ENCODE results near the gene WDR86.

Gene WDR86

DNA sequence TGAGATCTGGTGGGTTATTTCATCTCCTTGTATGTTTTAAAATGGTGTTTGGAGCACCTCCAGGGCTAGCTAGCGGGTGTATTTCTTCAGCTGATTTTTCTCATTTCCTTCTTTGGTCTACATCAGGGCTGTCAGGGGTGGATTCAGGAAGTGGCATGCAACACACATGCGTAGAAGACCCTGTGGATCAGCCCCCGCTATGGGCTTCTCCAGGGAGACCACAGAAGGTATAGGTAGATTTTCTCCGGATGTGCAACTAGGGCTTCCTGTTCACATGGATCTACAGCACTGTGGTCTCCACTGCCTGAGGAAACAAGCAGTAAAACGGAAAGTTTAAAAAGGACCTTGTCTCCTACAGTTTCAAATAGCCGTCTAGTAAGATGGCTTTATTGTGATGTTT, 57.9 kb downstream of the WDR86 start:
- H3K14ac ChIP-seq (ENCODE audit: low read length in 2 of 2), result no peak overlapping the region
- H3K4me3 ChIP-seq (ENCODE audit: insufficient read depth in 1 of 2, low read depth in 1 of 2, low read length in 2 of 2), result no peak overlapping the region
- H3K4me1 ChIP-seq (ENCODE audit: control insufficient read depth, insufficient read depth, low read depth, low read length), result peaks cover 4% of the 10 kb centered on the region
- H3K36me3 ChIP-seq (ENCODE audit: control insufficient read depth in 1 of 2, insufficient read depth in 2 of 2, low read depth in 1 of 2, low read length in 2 of 2), result peaks cover 55 to 86% of the 10 kb centered on the region in 2 experiments
- no peak overlapping the region for H3K27ac ChIP-seq (ENCODE audit: low read length, poor library complexity, severe bottlenecking)
- no peak overlapping the region for H4K8ac ChIP-seq (ENCODE audit: low read length)
- no peak overlapping the region for H2BK15ac ChIP-seq (ENCODE audit: low read depth, poor library complexity, severe bottlenecking)
- H2AFZ ChIP-seq (ENCODE audit: low read depth, low read length), result no peak overlapping the region
- H3K79me1 ChIP-seq (replicated peaks; ENCODE audit: low read length, poor library complexity, severe bottlenecking), result peaks cover 32% of the 10 kb centered on the region
- H3K9ac ChIP-seq (ENCODE audit: low read length), result no peak overlapping the region
- 95% methylated on average over 6 of the region's 6 CpGs for WGBS
- H3K18ac ChIP-seq (ENCODE audit: low read depth in 1 of 2, low read length in 2 of 2), result no peak overlapping the region
- no peaks in the 10 kb centered on the region for H3K9me3 ChIP-seq (ENCODE audit: control insufficient read depth, low read length)
- no peak overlapping the region for H3K23ac ChIP-seq (ENCODE audit: low read length in 2 of 2)
- no peak for DNase-seq
- no peak overlapping the region for H2BK5ac ChIP-seq (ENCODE audit: low read depth, low read length, poor library complexity, severe bottlenecking)
- H2AK5ac ChIP-seq (ENCODE audit: low read length, severe bottlenecking), result no peak overlapping the region
- H4K91ac ChIP-seq (ENCODE audit: low read length), result no peak overlapping the region
- H3K27me3 ChIP-seq (ENCODE audit: control insufficient read depth in 1 of 2, insufficient read depth in 1 of 2, low read length in 2 of 2), result no peaks in the 10 kb centered on the region
- H3K4me2 ChIP-seq (ENCODE audit: low read length, poor library complexity, severe bottlenecking), result no peak overlapping the region
- H3K4ac ChIP-seq (ENCODE audit: low read depth in 1 of 2, low read length in 2 of 2), result no peak overlapping the region
- no peak overlapping the region for H2BK12ac ChIP-seq (ENCODE audit: low read length in 2 of 2)
- no peak overlapping the region for H2BK120ac ChIP-seq (ENCODE audit: low read depth, low read length)

GRCh38 chr7:151351027-151351426, 58.8 kb downstream of the WDR86 start:
- H3K23ac ChIP-seq (ENCODE audit: low read length in 2 of 2), result no peak overlapping the region
- H2BK15ac ChIP-seq (ENCODE audit: low read depth, poor library complexity, severe bottlenecking), result no peak overlapping the region
- no peak overlapping the region for H4K91ac ChIP-seq (ENCODE audit: low read length)
- H2AFZ ChIP-seq (ENCODE audit: low read depth, low read length), result no peak overlapping the region
- H3K18ac ChIP-seq (ENCODE audit: low read depth in 1 of 2, low read length in 2 of 2), result no peak overlapping the region
- no peaks in the 10 kb centered on the region for H3K9me3 ChIP-seq (ENCODE audit: control insufficient read depth, low read length)
- no peak overlapping the region for H4K8ac ChIP-seq (ENCODE audit: low read length)
- WGBS, result 62% methylated on average over 8 of the region's 8 CpGs
- no peak overlapping the region for H2BK12ac ChIP-seq (ENCODE audit: low read length in 2 of 2)
- peaks cover 51 to 89% of the 10 kb centered on the region in 2 experiments for H3K36me3 ChIP-seq (ENCODE audit: control insufficient read depth in 1 of 2, insufficient read depth in 2 of 2, low read depth in 1 of 2, low read length in 2 of 2)
- H3K9ac ChIP-seq (ENCODE audit: low read length), result no peak overlapping the region
- no peak overlapping the region for H2BK5ac ChIP-seq (ENCODE audit: low read depth, low read length, poor library complexity, severe bottlenecking)
- peaks cover 35% of the 10 kb centered on the region for H3K79me1 ChIP-seq (replicated peaks; ENCODE audit: low read length, poor library complexity, severe bottlenecking)
- H2AK5ac ChIP-seq (ENCODE audit: low read length, severe bottlenecking), result no peak overlapping the region
- H3K4me1 ChIP-seq (ENCODE audit: control insufficient read depth, insufficient read depth, low read depth, low read length), result peaks cover 4% of the 10 kb centered on the region
- no peak for DNase-seq
- no peak overlapping the region for H3K14ac ChIP-seq (ENCODE audit: low read length in 2 of 2)
- no peak overlapping the region for H3K4me3 ChIP-seq (ENCODE audit: insufficient read depth in 1 of 2, low read depth in 1 of 2, low read length in 2 of 2)
- no peak overlapping the region for H3K4me2 ChIP-seq (ENCODE audit: low read length, poor library complexity, severe bottlenecking)
- no peaks in the 10 kb centered on the region for H3K27me3 ChIP-seq (ENCODE audit: control insufficient read depth in 1 of 2, insufficient read depth in 1 of 2, low read length in 2 of 2)
- no peak overlapping the region for H3K4ac ChIP-seq (ENCODE audit: low read depth in 1 of 2, low read length in 2 of 2)
- no peak overlapping the region for H3K27ac ChIP-seq (ENCODE audit: low read length, poor library complexity, severe bottlenecking)
- H2BK120ac ChIP-seq (ENCODE audit: low read depth, low read length), result no peak overlapping the region

DNA sequence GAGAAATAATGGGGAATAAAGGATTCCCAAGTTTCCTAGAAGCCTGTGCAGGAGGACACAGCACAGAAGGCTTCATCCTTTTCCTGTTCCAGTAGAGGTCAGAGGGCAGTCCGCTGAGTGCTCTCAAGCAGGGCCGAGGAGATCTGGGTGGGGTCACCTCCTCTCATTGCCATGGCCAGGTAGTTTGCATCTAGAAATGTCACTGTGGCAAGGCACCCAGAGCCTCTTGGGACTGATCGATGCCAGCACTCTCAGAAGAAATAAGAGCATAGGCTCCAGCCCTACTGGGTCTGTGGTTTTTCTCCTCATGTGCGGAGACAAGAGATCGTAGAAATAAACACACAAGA, 60.4 kb downstream of the WDR86 start:
- H4K91ac ChIP-seq (ENCODE audit: low read length), result no peak overlapping the region
- no peak overlapping the region for H3K27ac ChIP-seq (ENCODE audit: low read length, poor library complexity, severe bottlenecking)
- no peak overlapping the region for H3K23ac ChIP-seq (ENCODE audit: low read length in 2 of 2)
- H3K4me3 ChIP-seq (ENCODE audit: insufficient read depth in 1 of 2, low read depth in 1 of 2, low read length in 2 of 2), result no peak overlapping the region
- WGBS, result 88% methylated on average over 5 of the region's 5 CpGs
- H2AK5ac ChIP-seq (ENCODE audit: low read length, severe bottlenecking), result no peak overlapping the region
- H3K79me1 ChIP-seq (replicated peaks; ENCODE audit: low read length, poor library complexity, severe bottlenecking), result peaks cover 32% of the 10 kb centered on the region
- DNase-seq, result no peak
- no peak overlapping the region for H3K14ac ChIP-seq (ENCODE audit: low read length in 2 of 2)
- no peak overlapping the region for H2BK120ac ChIP-seq (ENCODE audit: low read depth, low read length)
- no peak overlapping the region for H2BK12ac ChIP-seq (ENCODE audit: low read length in 2 of 2)
- H2AFZ ChIP-seq (ENCODE audit: low read depth, low read length), result no peak overlapping the region
- no peak overlapping the region for H3K18ac ChIP-seq (ENCODE audit: low read depth in 1 of 2, low read length in 2 of 2)
- no peak overlapping the region for H3K4ac ChIP-seq (ENCODE audit: low read depth in 1 of 2, low read length in 2 of 2)
- no peaks in the 10 kb centered on the region for H3K9me3 ChIP-seq (ENCODE audit: control insufficient read depth, low read length)
- H3K27me3 ChIP-seq (ENCODE audit: control insufficient read depth in 1 of 2, insufficient read depth in 1 of 2, low read length in 2 of 2), result no peaks in the 10 kb centered on the region
- H2BK5ac ChIP-seq (ENCODE audit: low read depth, low read length, poor library complexity, severe bottlenecking), result no peak overlapping the region
- H4K8ac ChIP-seq (ENCODE audit: low read length), result no peak overlapping the region
- no peak overlapping the region for H2BK15ac ChIP-seq (ENCODE audit: low read depth, poor library complexity, severe bottlenecking)
- H3K4me2 ChIP-seq (ENCODE audit: low read length, poor library complexity, severe bottlenecking), result no peak overlapping the region
- peaks cover 44 to 83% of the 10 kb centered on the region in 2 experiments for H3K36me3 ChIP-seq (ENCODE audit: control insufficient read depth in 1 of 2, insufficient read depth in 2 of 2, low read depth in 1 of 2, low read length in 2 of 2)
- peaks cover 4% of the 10 kb centered on the region for H3K4me1 ChIP-seq (ENCODE audit: control insufficient read depth, insufficient read depth, low read depth, low read length)
- H3K9ac ChIP-seq (ENCODE audit: low read length), result no peak overlapping the region

DNA sequence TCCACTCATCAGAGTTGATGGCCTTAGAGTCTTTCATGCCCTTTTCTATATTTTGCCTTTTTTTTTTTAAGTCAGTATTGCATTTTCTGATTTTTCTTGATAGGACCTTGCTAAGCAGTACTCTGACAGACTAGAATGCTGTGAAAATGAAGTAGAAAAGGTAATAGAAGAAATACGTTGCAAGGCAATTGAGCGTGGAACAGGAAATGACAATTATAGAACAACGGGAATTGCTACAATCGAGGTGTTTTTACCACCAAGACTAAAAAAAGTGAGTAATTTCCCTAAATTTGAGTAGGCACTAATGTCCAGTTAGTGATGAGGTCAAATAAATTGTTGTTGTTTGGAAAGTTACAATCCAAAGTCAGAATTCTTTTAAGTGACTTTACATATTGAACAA, 60.9 kb downstream of the WDR86 start:
- no peaks in the 10 kb centered on the region for H3K9me3 ChIP-seq (ENCODE audit: control insufficient read depth, low read length)
- H2AK5ac ChIP-seq (ENCODE audit: low read length, severe bottlenecking), result no peak overlapping the region
- H3K27me3 ChIP-seq (ENCODE audit: control insufficient read depth in 1 of 2, insufficient read depth in 1 of 2, low read length in 2 of 2), result no peaks in the 10 kb centered on the region
- H3K27ac ChIP-seq (ENCODE audit: low read length, poor library complexity, severe bottlenecking), result no peak overlapping the region
- WGBS, result 95% methylated on average over 4 of the region's 4 CpGs
- no peak overlapping the region for H3K9ac ChIP-seq (ENCODE audit: low read length)
- no peak overlapping the region for H3K23ac ChIP-seq (ENCODE audit: low read length in 2 of 2)
- H3K14ac ChIP-seq (ENCODE audit: low read length in 2 of 2), result no peak overlapping the region
- no peak overlapping the region for H3K4me3 ChIP-seq (ENCODE audit: insufficient read depth in 1 of 2, low read depth in 1 of 2, low read length in 2 of 2)
- no peak overlapping the region for H3K4me2 ChIP-seq (ENCODE audit: low read length, poor library complexity, severe bottlenecking)
- no peak overlapping the region for H3K4ac ChIP-seq (ENCODE audit: low read depth in 1 of 2, low read length in 2 of 2)
- no peak overlapping the region for H3K18ac ChIP-seq (ENCODE audit: low read depth in 1 of 2, low read length in 2 of 2)
- no peak overlapping the region for H4K91ac ChIP-seq (ENCODE audit: low read length)
- H2BK15ac ChIP-seq (ENCODE audit: low read depth, poor library complexity, severe bottlenecking), result no peak overlapping the region
- no peak for DNase-seq
- no peak overlapping the region for H4K8ac ChIP-seq (ENCODE audit: low read length)
- H3K4me1 ChIP-seq (ENCODE audit: control insufficient read depth, insufficient read depth, low read depth, low read length), result peaks cover 4% of the 10 kb centered on the region
- no peak overlapping the region for H2BK5ac ChIP-seq (ENCODE audit: low read depth, low read length, poor library complexity, severe bottlenecking)
- H2AFZ ChIP-seq (ENCODE audit: low read depth, low read length), result no peak overlapping the region
- H2BK120ac ChIP-seq (ENCODE audit: low read depth, low read length), result no peak overlapping the region
- H2BK12ac ChIP-seq (ENCODE audit: low read length in 2 of 2), result no peak overlapping the region
- H3K36me3 ChIP-seq (ENCODE audit: control insufficient read depth in 1 of 2, insufficient read depth in 2 of 2, low read depth in 1 of 2, low read length in 2 of 2), result peaks cover 44 to 79% of the 10 kb centered on the region in 2 experiments
- peaks cover 32% of the 10 kb centered on the region for H3K79me1 ChIP-seq (replicated peaks; ENCODE audit: low read length, poor library complexity, severe bottlenecking)

Measured in mesenchymal stem cell (in vitro differentiated cells and primary cell).